ENCODE data around the gene HP. TPM values are rescaled to one million over a fixed set of nuclear protein-coding genes. Genes with fewer than 3 reads are reported as not detected.

The HP gene
- total and polyA plus RNA-seq, 2 experiments from 2014 or later, result 430 to 719 TPM

DNA sequence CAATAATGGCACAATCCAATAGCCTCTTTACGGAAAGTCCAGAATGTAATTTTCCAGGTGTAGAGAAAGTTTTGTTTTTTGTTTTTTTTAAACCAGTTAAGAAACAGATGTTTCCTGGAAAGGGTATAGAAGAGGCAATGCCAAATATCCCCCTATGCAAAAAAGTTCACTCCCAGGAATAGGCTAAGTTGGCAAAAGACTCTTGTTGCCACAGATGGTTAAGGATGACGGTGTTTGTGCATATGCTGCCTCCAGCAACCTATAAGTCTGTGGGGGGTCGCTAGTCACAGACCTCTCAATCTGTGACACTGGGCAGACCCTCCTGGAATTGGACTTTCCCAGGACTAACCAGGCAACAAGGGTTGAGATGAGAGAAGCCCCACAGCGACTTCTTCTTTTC, 20.9 kb upstream of the HP start:
- Histone ChIP-seq H3K9me2 (replicated peaks; ENCODE audit: insufficient read depth) (no peaks in the 10 kb centered on the region), H3K9me3 (ENCODE audit: low read depth) (no peaks in the 10 kb centered on the region), H4K20me1 (ENCODE audit: insufficient read depth, poor library complexity, severe bottlenecking) (no peaks in the 10 kb centered on the region), H3K27ac (no peak overlapping the region), H2AFZ (no peak overlapping the region), H3K4me1 (ENCODE audit: insufficient read depth) (no peaks in the 10 kb centered on the region), H3K4me2 (no peak overlapping the region), H3K27me3 (no peaks in the 10 kb centered on the region), H3K79me2 (no peaks in the 10 kb centered on the region), H3K4me3 (no peak overlapping the region), H3K36me3 (replicated peaks; ENCODE audit: insufficient read depth, low read depth) (no peaks in the 10 kb centered on the region)
- no peak for TF ChIP-seq CTCF (IDR thresholded peaks at IDR 0.05; ENCODE audit: poor library complexity)
- no peak for TF ChIP-seq EZH2phosphoT487 (IDR thresholded peaks at IDR 0.05; ENCODE audit: low read depth, severe bottlenecking, unreplicated experiment)
- TF ChIP-seq EZH2 (IDR thresholded peaks at IDR 0.05; ENCODE audit: borderline replicate concordance), result no peak
- WGBS (ENCODE audit: low lambda C conversion rate, missing lambda C conversion rate), result 81% methylated on average over 4 of the region's 4 CpGs
- DNase-seq (ENCODE audit: low spot score), result no peak

GRCh38 chr16:72036098-72036497, 18.2 kb upstream of the HP start:
- Histone ChIP-seq H3K79me2 (no peaks in the 10 kb centered on the region), H3K4me3 (no peak overlapping the region), H3K4me2 (no peak overlapping the region), H3K27ac (no peak overlapping the region), H3K9me2 (replicated peaks; ENCODE audit: insufficient read depth) (no peaks in the 10 kb centered on the region), H3K9me3 (ENCODE audit: low read depth) (no peaks in the 10 kb centered on the region), H4K20me1 (ENCODE audit: insufficient read depth, poor library complexity, severe bottlenecking) (no peaks in the 10 kb centered on the region), H3K36me3 (replicated peaks; ENCODE audit: insufficient read depth, low read depth) (no peaks in the 10 kb centered on the region), H2AFZ (no peak overlapping the region), H3K27me3 (no peaks in the 10 kb centered on the region), H3K4me1 (ENCODE audit: insufficient read depth) (no peaks in the 10 kb centered on the region)
- TF ChIP-seq EZH2 (IDR thresholded peaks at IDR 0.05; ENCODE audit: borderline replicate concordance) (no peak), EZH2phosphoT487 (IDR thresholded peaks at IDR 0.05; ENCODE audit: low read depth, severe bottlenecking, unreplicated experiment) (no peak), CTCF (IDR thresholded peaks at IDR 0.05; ENCODE audit: poor library complexity) (no peak)
- WGBS (ENCODE audit: low lambda C conversion rate, missing lambda C conversion rate), result 72% methylated on average over 5 of the region's 5 CpGs
- no peak for DNase-seq (ENCODE audit: low spot score)

DNA sequence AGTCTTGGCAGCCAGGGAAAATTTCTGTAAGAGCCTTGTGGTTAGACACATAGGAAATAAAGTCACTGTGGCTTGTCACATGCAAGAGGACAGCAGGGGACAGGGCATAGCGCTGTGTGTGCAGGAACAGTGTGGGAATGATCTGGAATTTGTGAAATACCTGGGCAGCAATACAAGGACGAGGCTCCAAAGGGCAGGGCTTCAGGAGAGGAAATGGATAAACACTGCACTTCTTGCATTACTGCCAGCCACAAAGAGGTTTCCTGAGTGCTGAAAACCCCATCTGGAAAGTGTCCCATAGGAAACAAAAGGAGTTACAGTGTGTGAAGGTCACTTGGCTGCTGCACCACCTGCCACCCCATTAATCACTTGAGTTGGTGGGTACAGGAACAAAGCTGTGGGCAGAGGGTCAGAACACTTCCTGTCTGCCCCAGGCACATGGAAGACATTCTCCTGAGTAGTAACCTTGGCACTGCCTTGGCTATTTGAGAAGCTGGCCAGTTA, 12.1 kb upstream of the HP start:
- Histone ChIP-seq H3K36me3 (replicated peaks; ENCODE audit: insufficient read depth, low read depth) (no peaks in the 10 kb centered on the region), H4K20me1 (ENCODE audit: insufficient read depth, poor library complexity, severe bottlenecking) (no peaks in the 10 kb centered on the region), H3K4me3 (no peak overlapping the region), H3K79me2 (no peaks in the 10 kb centered on the region), H3K27me3 (no peaks in the 10 kb centered on the region), H3K9me2 (replicated peaks; ENCODE audit: insufficient read depth) (no peaks in the 10 kb centered on the region), H3K9me3 (ENCODE audit: low read depth) (no peaks in the 10 kb centered on the region), H3K4me1 (ENCODE audit: insufficient read depth) (no peaks in the 10 kb centered on the region), H3K27ac (no peak overlapping the region), H2AFZ (no peak overlapping the region), H3K4me2 (no peak overlapping the region)
- no peak for TF ChIP-seq EZH2 (IDR thresholded peaks at IDR 0.05; ENCODE audit: borderline replicate concordance)
- no peak for TF ChIP-seq CTCF (IDR thresholded peaks at IDR 0.05; ENCODE audit: poor library complexity)
- no peak for TF ChIP-seq EZH2phosphoT487 (IDR thresholded peaks at IDR 0.05; ENCODE audit: low read depth, severe bottlenecking, unreplicated experiment)
- no peak for DNase-seq (ENCODE audit: low spot score)
- WGBS (ENCODE audit: low lambda C conversion rate, missing lambda C conversion rate), result 69% methylated on average over 2 of the region's 2 CpGs

DNA sequence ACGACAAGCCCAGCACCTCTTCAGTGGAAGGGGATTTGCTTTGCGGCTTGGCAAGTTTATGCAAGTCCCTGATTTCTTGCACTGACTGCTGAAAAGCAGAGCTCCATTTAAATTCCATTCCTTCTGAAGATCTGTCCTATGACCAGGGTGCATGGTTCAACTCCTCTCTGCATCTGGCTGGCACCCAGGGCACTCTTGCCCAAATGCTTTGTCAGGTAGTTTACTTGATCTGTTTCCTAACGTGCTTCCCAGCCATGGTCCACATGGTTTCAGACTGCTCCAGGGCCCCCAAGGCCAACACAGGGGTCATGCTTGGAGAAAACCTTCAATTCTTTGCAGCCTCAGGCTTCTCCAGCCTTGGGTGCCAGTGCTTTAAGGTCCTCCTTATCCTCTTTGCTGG, 11.2 kb upstream of the HP start:
- Histone ChIP-seq H3K4me3 (no peak overlapping the region), H3K27me3 (no peaks in the 10 kb centered on the region), H4K20me1 (ENCODE audit: insufficient read depth, poor library complexity, severe bottlenecking) (no peaks in the 10 kb centered on the region), H3K4me2 (no peak overlapping the region), H3K79me2 (no peaks in the 10 kb centered on the region), H3K36me3 (replicated peaks; ENCODE audit: insufficient read depth, low read depth) (no peaks in the 10 kb centered on the region), H3K4me1 (ENCODE audit: insufficient read depth) (no peaks in the 10 kb centered on the region), H3K27ac (no peak overlapping the region), H3K9me2 (replicated peaks; ENCODE audit: insufficient read depth) (no peaks in the 10 kb centered on the region), H2AFZ (no peak overlapping the region), H3K9me3 (ENCODE audit: low read depth) (no peaks in the 10 kb centered on the region)
- TF ChIP-seq EZH2 (IDR thresholded peaks at IDR 0.05; ENCODE audit: borderline replicate concordance), result no peak
- TF ChIP-seq CTCF (IDR thresholded peaks at IDR 0.05; ENCODE audit: poor library complexity), result no peak
- TF ChIP-seq EZH2phosphoT487 (IDR thresholded peaks at IDR 0.05; ENCODE audit: low read depth, severe bottlenecking, unreplicated experiment), result no peak
- no peak for DNase-seq (ENCODE audit: low spot score)
- WGBS (ENCODE audit: low lambda C conversion rate, missing lambda C conversion rate), result 57% methylated on average over 3 of the region's 3 CpGs
